ENCODE results near the gene PPP2R1A.

Gene PPP2R1A

GRCh38 chr19:52189735-52190486 is at the start of gene PPP2R1A:
TSS of gene PPP2R1A (plus strand) at chr19:52190052. CDS start at chr19:52190097, 45 bp downstream.
- DNase-seq (ENCODE audit: low read depth in 1 of 2, low spot score in 1 of 2) = peak; percentile 97 to 99

DNA sequence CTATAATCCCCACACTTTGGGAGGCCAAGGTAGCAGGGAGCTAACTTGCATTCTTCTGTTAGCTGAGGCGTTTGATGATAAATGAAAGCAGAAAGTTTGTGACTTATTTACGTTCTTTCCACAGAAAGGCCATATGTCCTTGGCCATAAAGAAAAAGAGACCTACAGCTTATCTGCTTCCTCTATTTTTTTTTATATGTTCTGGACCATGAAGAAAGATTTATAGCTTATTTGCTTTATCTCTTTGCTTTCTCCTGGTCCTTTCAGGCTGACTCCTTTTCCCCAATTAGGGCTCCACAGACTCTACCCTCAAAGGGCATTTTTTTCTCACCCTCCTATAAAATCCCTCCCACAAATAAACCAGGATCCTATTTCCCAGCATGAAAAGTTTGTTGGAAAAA is 48.6 kb upstream of the PPP2R1A start:
- DNase-seq (ENCODE audit: low read depth in 1 of 2, low spot score in 1 of 2) = no peak

GRCh38 chr19:52142001-52142595 is 47.8 kb upstream of the PPP2R1A start:
- no peak for DNase-seq (ENCODE audit: low read depth in 1 of 2, low spot score in 1 of 2)

GRCh38 chr19:52148256-52148655 is 41.6 kb upstream of the PPP2R1A start:
- DNase-seq (ENCODE audit: low read depth in 1 of 2, low spot score in 1 of 2) = no peak

DNA sequence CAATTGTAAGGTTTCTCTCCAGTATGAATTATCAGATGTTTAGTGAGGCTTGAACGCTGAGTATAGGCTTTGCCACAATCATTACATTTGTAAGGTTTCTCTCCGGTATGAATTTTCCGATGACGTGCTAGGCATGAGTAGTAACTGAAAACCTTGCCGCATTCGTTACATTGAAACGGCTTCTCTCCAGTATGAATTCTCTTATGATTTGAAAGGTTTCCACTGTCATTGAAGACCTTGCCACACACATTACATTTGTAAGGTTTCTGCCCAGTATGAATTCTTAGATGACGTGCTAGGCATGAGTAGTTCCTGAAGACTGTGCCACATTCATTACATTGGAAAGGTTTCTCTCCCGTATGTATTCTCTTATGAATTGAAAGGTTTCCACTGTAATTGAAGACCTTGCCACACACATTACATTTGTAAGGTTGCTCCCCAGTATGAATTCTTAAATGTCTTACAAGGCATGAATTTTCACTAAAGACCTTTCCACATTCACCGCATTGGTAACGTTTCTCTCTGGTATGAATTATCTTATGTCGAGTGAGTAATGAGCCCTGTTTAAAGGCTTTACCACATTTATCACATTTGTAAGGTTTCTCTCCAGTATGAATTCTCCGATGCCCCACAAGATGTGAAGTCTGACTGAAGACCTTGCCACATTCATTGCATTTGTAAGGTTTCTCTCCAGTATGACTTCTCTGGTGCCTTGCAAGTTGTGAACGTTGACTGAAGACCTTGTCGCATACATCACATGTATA is 34.1 kb upstream of the PPP2R1A start:
- no peak for DNase-seq (ENCODE audit: low read depth in 1 of 2, low spot score in 1 of 2)

DNA sequence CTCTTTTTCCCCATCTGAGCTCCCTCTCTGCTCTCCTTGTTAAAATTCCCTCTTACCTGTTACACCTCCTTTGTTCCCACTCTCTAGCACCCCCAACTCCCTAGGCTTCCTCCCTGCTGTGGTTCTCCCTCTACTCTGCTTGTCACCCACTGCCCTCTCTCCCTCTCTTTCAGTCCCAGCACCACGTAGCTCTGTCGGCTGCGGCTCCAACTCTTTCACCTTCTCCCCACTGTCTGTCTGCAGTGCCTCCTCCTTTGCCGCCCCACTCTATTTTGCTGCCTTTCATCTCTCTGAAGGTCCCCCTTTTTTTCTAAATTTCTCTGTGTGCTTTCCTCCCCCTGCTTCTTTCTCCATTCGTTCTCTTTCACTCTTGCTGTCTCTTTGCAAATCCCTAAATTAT is 19.5 kb upstream of the PPP2R1A start:
- DNase-seq (ENCODE audit: low read depth in 1 of 2, low spot score in 1 of 2) = no peak

DNA sequence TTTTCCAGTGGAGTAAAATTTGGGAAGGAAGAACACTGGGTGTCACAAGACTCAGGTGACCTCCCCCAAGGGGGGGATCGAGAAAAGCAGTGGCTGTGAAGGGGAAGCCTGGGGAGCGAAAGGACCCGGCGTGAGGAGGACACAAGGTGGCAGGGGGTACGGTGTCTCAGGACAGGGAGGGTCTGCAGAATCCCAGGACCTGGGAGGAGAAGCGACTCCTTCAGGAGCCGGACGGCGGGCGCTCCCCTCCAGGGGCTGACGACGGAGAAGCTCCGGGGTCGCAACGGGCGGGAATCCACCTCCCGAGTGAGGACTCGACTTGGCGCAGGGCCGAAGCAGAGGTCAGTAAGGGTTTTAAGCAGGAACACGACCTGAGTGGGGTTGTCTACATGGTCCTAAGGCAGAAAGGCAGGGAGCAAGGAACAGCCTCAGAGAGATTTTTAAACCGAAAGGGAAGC is 19.0 kb upstream of the PPP2R1A start:
- DNase-seq (ENCODE audit: low read depth in 1 of 2, low spot score in 1 of 2) = no peak

DNA sequence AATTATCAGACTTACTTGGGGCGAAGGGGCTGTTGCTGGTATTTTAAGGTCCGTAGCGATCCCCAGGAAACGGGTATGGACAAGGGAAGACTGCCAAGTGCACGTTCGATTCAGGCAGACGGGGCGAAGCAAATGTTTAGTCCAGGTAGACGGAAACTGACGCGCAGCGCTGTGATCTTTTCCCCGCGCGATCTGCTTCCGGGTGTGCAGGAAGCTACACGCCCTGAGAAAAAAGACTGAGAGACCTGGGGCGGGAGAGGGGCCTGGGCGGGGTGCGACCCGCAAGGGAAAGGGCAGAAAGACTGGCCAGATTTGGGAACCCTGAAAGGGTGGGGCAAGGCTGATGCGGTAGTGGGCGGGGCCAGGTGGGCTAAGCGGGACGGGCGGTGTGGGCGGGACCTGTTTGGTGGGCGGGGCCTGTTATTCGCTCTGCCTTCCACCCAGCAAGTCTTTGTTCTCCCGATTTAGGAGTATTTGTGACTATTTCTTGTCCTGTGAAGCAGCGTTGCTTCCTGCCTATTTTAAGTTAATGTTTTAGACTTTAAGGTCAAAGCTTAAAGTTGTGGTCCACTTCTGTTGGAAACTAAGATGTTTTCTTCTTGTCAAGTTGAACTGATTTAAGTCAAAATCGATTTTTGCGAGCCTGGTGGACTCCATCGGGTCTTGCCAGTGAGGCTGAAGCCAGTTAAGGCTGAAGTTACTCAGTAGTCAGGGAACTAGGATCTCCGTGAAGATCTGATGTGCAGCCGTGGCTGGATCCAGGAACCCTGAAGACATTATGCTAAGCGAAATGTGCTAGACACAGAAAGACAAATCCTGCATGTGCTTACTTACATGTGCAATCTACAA is 18.3 kb upstream of the PPP2R1A start, which contains the start of gene ZNF836:
Gene ZNF836 (minus strand): TSS at position 301 of the 849 bp plus-strand sequence. CDS start 3,549 bp downstream, outside the sequence.
- DNase-seq (ENCODE audit: low read depth in 1 of 2, low spot score in 1 of 2) = peak; percentile 78 to 85

GRCh38 chr19:52172347-52172746 is 17.5 kb upstream of the PPP2R1A start:
- DNase-seq (ENCODE audit: low read depth in 1 of 2, low spot score in 1 of 2) = no peak

DNA sequence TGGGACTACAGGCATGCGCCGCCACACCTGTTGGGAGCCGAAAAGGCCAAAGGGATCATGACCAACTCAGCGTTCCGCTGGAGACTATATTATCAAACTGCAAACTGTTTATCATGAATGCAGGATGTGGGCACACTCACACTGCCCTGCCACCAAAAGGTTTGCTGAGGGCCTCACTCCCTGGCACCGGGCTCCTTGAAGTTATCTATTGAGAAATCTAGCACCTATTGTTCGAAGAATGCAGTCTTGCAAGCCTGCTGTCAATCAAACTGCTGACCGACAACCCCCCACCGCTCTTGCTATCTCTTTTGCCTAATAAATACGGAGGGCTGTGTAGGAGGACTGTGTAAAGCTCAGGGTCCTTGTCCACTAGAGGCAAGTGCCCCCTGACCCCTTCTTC is 13.3 kb upstream of the PPP2R1A start:
- no peak for DNase-seq (ENCODE audit: low read depth in 1 of 2, low spot score in 1 of 2)

- no peak for DNase-seq (ENCODE audit: low read depth in 1 of 2, low spot score in 1 of 2)
Observed at GRCh38 chr19:52187407-52187806, 2.4 kb upstream of the PPP2R1A start.

DNA sequence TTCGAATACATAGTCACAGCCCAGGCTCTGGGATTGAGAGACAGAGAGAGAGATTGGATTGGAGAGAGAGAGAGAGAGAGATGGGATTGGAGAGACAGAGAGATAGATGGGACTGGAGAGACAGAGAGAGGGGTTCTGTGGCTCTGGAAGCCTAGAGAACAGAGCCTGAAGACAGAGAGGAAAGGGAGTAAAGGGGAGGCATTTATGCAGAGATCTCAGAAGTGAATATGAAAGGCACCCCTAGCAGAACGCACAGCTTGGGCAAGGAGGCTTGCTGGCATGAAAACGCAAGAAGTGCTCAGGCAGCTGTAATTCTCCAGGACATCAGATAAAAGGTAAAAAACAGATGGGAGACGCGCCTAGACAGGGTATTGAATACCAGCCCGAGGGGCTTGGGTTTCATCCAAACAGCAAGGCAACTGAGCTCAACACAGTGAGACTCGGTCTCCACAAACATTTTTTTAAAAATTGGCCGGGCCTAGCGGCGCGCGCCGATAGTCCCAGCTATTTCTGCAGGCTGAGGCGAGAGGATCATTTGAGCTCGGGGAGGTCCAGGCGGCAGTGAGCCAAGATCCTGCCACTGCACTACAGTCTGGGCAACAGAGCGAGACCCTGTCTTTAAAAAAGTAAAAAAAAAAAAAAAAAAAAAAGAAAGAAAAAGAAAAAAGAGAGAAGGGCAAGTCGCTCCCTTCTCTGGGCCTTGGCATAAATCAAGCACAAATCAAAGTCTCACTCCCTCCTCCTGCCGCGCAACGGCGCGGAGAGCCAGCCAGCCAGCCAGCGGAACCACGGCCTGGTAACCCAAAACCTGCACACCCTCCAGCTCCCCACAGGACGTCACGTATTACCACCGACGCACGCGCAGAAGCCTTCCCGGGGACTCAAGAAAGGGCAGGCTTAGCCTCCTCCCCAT is 774 bp upstream of the PPP2R1A start:
- peak; percentile 7 to 85 for DNase-seq (ENCODE audit: low read depth in 1 of 2, low spot score in 1 of 2)

DNA sequence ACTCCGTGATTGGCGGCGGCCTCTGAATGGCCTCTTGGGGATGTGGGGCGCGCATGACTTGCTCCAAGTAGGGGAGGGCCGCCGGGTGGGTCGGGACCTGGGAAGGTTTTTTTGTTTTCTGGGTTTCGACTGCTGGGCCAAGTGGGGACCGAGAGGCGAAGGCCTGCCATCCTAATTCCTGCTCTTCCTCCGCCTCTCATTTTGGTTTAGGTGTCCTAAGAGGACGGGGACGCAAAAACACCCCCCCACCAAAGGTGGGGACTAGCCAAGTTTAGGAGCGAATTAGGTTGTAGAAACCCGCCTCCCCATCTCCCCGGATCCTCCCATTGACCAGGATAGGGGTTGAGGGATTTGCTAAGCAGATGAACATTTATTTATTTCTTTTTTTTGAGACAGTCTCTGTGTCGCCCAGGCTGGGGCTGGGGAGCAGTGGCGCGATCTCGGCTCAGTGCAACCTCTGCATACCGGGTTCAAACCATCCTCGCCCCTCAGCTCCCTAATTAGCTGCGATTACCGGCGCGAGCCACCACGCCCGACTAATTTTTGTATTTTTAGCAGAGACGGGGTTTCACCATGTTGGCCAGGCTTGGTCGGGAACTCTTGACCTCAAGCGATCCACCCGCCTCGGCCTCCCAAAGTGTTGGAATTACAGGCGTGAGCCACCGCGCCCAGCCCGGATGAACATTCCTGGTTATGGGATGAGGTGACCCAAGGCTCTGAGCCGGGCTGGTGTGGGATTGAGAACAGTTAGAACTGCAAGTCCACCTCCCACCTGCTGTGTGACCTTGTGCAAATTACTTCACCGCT is 838 bp downstream of the PPP2R1A start:
- DNase-seq (ENCODE audit: low read depth in 1 of 2, low spot score in 1 of 2) = no peak

DNA sequence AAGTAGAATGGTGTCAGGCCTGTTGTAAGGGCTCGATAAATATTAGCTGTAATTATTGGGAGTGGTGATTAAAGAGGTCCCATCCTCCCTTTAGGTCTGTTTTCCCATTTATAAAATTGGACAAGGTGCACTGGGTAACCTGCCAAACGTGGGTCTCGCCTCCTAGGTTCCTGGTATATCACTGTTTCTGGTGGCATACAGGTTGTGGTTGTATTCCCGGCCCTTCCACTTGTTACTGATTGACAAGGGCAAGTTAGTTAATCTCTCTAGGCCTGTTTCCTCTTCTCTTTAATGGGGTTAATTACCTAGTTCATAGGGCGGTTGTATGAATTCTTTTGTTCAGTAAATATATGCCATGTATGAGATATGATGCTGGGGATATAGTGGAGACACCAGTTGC is 1.5 kb downstream of the PPP2R1A start:
- no peak for DNase-seq (ENCODE audit: low read depth in 1 of 2, low spot score in 1 of 2)

GRCh38 chr19:52191951-52192350 is 2.1 kb downstream of the PPP2R1A start:
- DNase-seq (ENCODE audit: low read depth in 1 of 2, low spot score in 1 of 2) = no peak

- no peak for DNase-seq (ENCODE audit: low read depth in 1 of 2, low spot score in 1 of 2)
Observed at GRCh38 chr19:52196256-52196967, 6.6 kb downstream of the PPP2R1A start.

DNA sequence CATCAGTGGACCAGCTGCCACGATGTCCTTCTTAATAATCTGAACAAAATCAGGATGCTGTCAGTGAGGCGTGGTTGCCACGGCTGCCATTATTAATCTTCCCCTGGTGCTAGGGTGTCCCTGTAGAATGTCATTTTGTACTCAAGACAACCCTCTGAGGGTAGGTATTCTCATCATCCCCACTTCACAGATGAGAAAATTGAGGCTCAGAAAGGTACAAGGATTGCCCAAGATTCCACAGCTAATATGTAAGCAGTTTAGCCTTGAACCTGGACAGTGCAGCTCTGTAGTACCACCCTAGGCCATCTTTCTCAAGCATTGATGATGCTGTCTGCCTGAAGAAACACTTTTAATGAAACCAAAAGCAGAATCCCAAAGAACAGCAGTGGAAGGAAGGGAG is 8.1 kb downstream of the PPP2R1A start:
- DNase-seq (ENCODE audit: low read depth in 1 of 2, low spot score in 1 of 2) = no peak

- DNase-seq (ENCODE audit: low read depth in 1 of 2, low spot score in 1 of 2) = no peak
Observed at GRCh38 chr19:52198678-52199077, 8.8 kb downstream of the PPP2R1A start.
